Measurements from ENCODE around the gene TIA1.
"Not testable (repeated sequence)": the region's sequence is repeated elsewhere in the genome, so short reads cannot be mapped to it uniquely, and the experiment has no call there.

Gene TIA1

DNA sequence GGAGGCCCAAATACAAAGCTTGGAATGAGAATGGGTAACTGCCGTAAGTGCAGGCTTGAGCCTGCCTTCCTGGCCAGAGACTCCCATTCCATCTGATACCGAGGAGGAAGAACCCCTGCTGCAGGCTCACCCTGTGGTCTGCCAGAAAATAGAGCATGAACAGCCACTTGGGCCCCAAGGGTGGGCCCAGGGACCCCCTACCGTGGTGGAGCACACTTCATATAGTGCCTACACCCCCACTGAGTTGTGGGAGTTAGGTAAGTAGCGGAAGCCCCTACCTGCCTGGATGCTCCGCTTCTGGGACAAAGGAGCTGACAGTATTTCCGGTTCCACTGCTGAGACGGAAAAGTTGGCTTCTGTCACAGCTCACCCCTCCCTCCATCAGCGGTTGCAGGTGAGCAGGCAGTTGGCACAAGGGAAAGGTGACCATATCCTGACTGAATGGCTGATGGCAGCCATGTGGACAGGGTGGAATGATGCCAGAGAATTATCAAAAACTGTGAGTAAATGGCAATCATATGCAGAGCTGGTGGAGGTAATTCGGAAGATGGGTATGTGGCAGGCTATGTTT lies 46.1 kb downstream of the TIA1 start:
- intact Hi-C loops (cut with micrococcal nuclease): no loop called here
- no peak overlapping the region for H3K27ac Mint-ChIP-seq

DNA sequence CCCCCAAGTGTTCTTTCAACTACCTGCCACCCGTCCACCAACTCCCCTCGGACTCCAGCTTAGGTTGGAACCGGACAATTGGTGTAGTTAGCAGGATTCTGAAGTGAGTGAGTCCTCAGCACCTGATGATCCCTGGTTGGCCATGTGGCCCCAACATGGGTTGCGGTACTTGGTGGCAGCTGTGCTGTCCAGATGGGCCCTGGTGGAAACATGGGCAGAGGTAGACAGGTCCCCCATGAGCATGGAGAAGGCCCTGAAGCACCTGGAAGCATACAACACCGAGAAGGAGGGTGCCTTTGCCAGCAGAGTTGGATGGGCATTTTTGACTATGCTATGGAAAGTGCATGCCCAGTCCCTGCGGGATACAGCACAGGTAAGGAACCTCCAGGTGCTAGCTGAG lies 46.6 kb downstream of the TIA1 start:
- Mint-ChIP-seq H3K4me1 (ENCODE audit: low read depth) (no peaks in the 10 kb centered on the region), H3K9me3 (no peaks in the 10 kb centered on the region), H3K27me3 (no peaks in the 10 kb centered on the region), H3K36me3 (ENCODE audit: low read depth) (no peaks in the 10 kb centered on the region), H3K4me3 (no peak overlapping the region), H3K27ac (no peak overlapping the region)
- intact Hi-C loops (cut with micrococcal nuclease): no loop called here

More for the DNA sequence above, 46.1 kb downstream of the TIA1 start:
- Mint-ChIP-seq H3K36me3 (ENCODE audit: low read depth) (no peaks in the 10 kb centered on the region), H3K4me3 (no peak overlapping the region), H3K27me3 (no peaks in the 10 kb centered on the region), H3K9me3 (no peaks in the 10 kb centered on the region), H3K4me1 (ENCODE audit: low read depth) (no peaks in the 10 kb centered on the region)

DNA sequence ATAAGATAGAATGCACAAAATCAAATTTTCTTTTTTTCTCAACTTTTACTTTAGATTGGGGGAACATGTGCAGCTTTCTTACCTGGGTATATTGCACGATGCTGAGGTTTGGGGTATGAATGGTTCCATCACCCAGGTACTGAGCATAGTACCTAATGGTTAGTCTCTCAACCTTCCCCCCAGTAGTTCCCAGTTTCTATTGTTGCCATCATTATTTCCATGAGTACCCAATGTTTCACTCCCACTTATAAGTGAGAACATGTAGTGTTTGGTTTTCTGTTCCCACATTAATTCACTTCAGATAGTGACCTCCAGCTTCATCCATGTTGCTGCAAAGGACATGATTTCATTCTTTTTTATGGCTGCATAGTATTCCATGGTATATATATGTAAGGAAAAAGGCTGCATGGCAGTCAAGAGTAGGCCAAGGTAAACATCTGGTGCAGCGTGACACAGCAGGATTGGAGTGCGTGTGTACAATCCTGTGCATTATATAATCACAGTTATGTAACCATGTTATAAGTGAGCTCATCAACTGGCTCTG lies 47.1 kb downstream of the TIA1 start:
- no peaks in the 10 kb centered on the region for H3K36me3 Mint-ChIP-seq (ENCODE audit: low read depth)

DNA sequence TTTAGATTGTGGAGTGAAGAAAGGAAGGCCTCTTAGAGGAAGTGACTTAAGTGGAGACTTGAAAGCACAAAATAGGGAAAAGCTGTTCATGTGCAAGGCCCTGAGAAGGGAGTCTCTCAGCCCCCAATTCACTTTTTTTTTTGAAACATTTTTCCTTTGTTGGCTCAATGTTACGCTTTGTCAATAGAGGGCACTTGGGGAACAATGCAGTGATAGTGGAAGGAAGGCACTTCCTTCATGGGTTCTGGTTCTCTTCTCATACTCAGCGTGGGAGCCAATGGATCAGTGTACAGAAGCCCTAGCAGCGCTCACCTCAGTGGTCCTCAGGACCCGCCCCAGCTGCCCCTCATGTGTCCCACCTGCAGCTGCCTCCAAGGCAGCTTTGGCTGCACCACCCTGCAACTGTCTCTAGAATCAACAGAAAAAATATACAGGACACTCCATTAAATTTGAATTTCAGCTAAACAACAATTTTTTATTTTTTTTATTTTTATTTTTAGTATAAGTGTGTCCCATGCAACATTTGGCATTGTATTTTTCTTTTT lies 49.0 kb downstream of the TIA1 start:
- Mint-ChIP-seq H3K27ac (no peak overlapping the region), H3K4me3 (no peak overlapping the region), H3K27me3 (no peaks in the 10 kb centered on the region), H3K4me1 (ENCODE audit: low read depth) (no peaks in the 10 kb centered on the region), H3K9me3 (no peaks in the 10 kb centered on the region), H3K36me3 (ENCODE audit: low read depth) (no peaks in the 10 kb centered on the region)
- intact Hi-C loops (cut with micrococcal nuclease): no loop called here

More for the DNA sequence above, 47.1 kb downstream of the TIA1 start:
- Mint-ChIP-seq H3K9me3 (no peaks in the 10 kb centered on the region), H3K4me1 (ENCODE audit: low read depth) (no peaks in the 10 kb centered on the region), H3K4me3 (no peak overlapping the region), H3K27ac (no peak overlapping the region), H3K27me3 (no peaks in the 10 kb centered on the region)
- intact Hi-C loops (cut with micrococcal nuclease): no loop called here

DNA sequence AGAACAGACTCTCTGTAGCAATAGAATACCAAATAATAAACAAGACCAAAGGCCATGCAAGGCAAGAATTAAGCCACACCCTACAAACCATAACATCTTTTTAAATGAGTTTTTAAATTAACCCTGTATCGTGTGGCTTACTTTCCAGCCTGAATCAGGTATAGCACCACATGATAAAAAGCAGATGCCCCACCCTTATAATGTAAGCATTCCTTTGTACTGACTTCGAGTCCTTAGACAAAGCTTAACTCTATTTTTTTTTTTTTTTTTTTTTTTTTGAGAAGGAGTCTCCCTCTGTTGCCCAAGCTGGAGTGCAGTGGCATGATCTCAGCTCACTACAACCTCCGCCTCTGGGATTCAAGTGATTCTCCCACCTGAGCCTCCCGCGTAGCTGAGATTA lies 55.9 kb downstream of the TIA1 start:
- Mint-ChIP-seq H3K9me3 (no peaks in the 10 kb centered on the region), H3K27ac (no peak overlapping the region), H3K36me3 (ENCODE audit: low read depth) (peaks cover 16% of the 10 kb centered on the region), H3K4me1 (ENCODE audit: low read depth) (peaks cover 19% of the 10 kb centered on the region), H3K27me3 (no peaks in the 10 kb centered on the region), H3K4me3 (no peak overlapping the region)
- intact Hi-C loops (cut with micrococcal nuclease): no loop called here

DNA sequence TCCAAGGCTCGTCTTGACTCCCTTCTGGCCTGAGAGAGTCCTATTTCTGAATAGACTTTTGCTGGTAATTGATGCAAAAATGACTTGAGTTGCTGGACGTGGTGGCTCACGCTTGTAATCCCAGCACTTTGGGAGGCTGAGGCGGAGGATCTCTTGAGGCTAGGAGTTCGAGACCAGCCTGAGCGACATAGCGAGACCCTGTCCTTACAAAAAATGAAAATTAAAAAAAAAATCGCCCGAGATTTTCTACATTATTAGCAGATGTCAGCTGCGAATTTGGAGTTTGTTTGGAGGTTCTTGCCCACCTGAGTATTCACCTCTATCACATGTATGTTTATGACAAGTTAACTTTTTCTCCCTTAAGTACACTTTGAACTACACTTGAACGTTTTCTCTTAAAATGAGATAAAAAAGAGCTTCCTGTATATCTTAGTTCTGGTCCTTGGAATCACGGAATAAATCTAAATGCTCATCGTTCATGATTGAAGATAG lies 57.1 kb downstream of the TIA1 start:
- Mint-ChIP-seq H3K27me3 (no peaks in the 10 kb centered on the region), H3K9me3 (no peaks in the 10 kb centered on the region), H3K4me3 (peak overlapping the region; percentile 87), H3K4me1 (ENCODE audit: low read depth) (peaks cover 19% of the 10 kb centered on the region), H3K36me3 (ENCODE audit: low read depth) (peaks cover 16% of the 10 kb centered on the region), H3K27ac (peak overlapping the region; percentile 98)
- intact Hi-C loops (cut with micrococcal nuclease): loop anchor here (2.0 kb wide), 2 partner anchors 66 to 102 kb away; partner anchors contain the start of gene SNRPG

DNA sequence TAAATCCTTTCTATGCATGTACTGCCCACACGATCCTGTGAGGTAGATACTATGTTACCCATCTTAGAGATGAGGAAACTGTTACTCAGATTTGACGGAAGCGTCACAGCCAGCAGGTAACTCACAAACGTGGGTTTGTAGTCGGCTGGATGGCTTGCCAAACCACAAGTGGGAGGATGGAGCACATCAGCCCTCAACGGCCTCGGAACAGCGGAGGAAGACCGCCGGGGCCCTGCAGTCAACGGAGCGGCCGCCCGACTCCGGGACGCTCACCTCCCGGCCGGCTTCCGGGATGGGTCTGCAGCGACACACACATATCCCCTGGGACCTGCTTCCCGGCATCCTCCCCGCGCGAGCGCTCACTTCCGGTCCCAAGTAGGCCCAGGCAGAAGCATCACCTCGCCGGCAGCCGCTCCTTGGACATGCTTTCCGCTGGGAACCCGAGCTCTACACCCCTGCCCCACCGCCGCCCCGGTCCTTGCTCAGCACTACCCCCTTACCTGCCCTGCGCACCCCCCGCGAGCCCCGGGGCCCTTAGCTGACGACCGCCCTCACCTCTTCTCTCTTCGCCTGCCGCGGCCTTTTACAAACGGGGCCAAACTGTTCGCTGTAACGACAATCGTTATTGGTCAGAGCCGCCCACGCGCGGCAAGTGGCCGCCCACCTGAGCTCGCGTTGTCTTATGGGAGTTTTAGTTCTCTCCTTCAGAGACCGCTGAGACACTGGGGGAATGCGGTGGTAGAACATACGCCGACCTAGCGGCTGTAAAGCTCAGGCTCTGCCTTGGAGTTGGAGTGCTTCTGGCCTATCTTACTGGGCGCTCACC lies 57.8 kb downstream of the TIA1 start, which contains the start of gene C2orf42:
TSS of gene C2orf42 (minus strand) at position 602 of the 826 bp plus-strand sequence. CDS start 9,034 bp downstream, outside the sequence.
- Mint-ChIP-seq H3K27me3 (no peaks in the 10 kb centered on the region), H3K4me1 (ENCODE audit: low read depth) (peaks cover 19% of the 10 kb centered on the region), H3K36me3 (ENCODE audit: low read depth) (peaks cover 16% of the 10 kb centered on the region), H3K4me3 (peak within 1 kb of the TSS; percentile 87), H3K27ac (peak within 1 kb of the TSS; percentile 98), H3K9me3 (no peaks in the 10 kb centered on the region)
- intact Hi-C loops (cut with micrococcal nuclease): loop anchor here (2.0 kb wide), 2 partner anchors 66 to 102 kb away; partner anchors contain the start of gene SNRPG

DNA sequence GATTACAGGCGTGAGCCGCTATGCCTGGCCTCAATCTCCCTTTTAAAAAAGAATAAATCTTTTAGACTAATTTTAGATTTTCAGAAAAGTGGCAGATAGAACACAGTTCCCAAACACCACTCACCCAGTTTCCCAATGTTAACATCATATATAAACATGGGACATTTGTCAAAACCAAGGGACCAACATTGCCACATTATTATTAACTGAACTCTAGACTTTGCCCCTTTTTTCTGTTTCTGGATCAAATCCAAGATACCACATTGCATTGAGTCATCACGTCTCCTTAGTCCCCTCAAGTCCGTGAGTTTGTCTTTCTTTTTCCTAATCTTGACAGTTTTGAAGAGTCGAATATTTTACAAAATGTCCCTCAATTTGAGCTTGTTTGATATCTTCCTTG lies 60.0 kb downstream of the TIA1 start:
- Mint-ChIP-seq H3K27me3 (no peaks in the 10 kb centered on the region), H3K36me3 (ENCODE audit: low read depth) (peaks cover 16% of the 10 kb centered on the region), H3K4me1 (ENCODE audit: low read depth) (peaks cover 19% of the 10 kb centered on the region), H3K27ac (peak overlapping the region; percentile 25), H3K9me3 (no peaks in the 10 kb centered on the region), H3K4me3 (no peak overlapping the region)
- intact Hi-C loops (cut with micrococcal nuclease): no loop called here

DNA sequence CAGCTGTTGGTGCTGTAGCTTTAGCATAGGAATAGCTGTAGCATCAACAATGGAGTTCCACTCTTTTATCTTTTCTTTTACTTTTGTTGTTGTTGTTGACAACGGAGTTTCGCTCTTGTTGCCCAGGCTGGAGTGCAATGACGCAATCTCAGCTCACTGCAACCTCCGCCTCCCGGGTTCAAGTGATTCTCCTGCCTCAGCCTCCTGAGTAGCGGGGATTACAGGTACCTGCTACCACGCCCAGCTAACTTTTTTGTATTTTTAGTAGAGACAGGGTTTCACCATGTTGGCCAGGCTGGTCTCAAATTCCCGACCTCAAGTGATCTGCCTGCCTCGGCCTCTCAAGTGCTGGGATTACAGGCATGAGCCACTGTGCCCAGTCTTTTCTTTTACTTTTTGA lies 61.3 kb downstream of the TIA1 start:
- H3K4me1 Mint-ChIP-seq (ENCODE audit: low read depth): peaks cover 19% of the 10 kb centered on the region
- H3K27me3 Mint-ChIP-seq; H3K9me3 Mint-ChIP-seq; H3K4me3 Mint-ChIP-seq; H3K27ac Mint-ChIP-seq; intact Hi-C loops (cut with micrococcal nuclease): not testable (repeated sequence)
- H3K36me3 Mint-ChIP-seq (ENCODE audit: low read depth): peaks cover 25% of the 10 kb centered on the region

DNA sequence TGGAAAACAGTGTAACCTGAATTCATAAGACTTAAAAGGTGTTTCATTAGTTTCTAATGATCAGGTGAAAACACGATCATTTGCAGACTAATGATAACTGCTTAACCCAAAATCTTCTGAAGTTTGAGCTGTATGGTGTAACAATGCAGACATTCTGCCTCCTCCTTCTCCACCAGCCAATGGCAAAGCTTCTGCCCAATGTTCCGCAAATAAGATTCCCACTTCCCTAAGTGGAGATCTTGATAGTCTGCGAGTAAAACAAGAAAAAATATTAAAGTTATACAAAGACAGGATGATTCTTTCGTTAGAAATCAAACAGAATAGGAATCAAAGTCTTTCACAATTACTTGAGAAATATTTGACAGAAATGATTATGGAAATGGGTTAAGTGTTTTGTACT lies 65.7 kb downstream of the TIA1 start:
- H3K27ac Mint-ChIP-seq: peak overlapping the region; percentile 41
- intact Hi-C loops (cut with micrococcal nuclease): no loop called here
- H3K4me3 Mint-ChIP-seq: no peak overlapping the region
- H3K4me1 Mint-ChIP-seq (ENCODE audit: low read depth): no peaks in the 10 kb centered on the region
- peaks cover 48% of the 10 kb centered on the region for H3K36me3 Mint-ChIP-seq (ENCODE audit: low read depth)
- no peaks in the 10 kb centered on the region for H3K9me3 Mint-ChIP-seq
- H3K27me3 Mint-ChIP-seq: no peaks in the 10 kb centered on the region

DNA sequence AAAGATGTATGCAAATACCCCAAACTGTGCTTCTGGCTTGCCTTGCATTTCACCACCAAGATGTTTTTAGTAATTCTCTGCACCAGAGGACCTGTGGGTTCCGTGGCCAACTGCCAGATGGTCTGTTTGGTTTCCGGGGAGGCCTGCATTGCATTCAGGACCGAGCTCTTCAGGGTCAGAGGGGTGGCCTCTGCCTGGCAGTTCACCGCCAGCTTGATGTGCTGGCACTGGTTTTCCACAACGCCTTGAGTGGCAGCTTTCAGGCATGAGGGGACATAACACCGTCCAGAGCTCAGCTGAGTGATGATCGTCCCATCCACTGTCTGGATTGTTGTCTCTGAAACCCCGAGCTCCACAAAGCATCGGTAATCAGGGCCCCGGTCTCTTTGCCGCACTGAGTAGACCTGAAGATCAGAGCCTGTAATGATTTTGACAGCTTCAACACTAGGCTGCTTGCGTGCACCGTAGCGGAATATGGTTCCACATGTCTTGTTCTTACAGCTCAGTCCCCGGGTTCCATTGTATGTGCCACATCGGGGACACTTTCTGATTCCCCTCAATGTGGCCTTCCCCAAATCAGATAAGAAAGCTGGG lies 67.0 kb downstream of the TIA1 start:
- Mint-ChIP-seq H3K27me3 (no peaks in the 10 kb centered on the region), H3K36me3 (ENCODE audit: low read depth) (peaks cover 60% of the 10 kb centered on the region), H3K4me1 (ENCODE audit: low read depth) (no peaks in the 10 kb centered on the region), H3K9me3 (no peaks in the 10 kb centered on the region), H3K4me3 (no peak overlapping the region), H3K27ac (no peak overlapping the region)
- intact Hi-C loops (cut with micrococcal nuclease): no loop called here

DNA sequence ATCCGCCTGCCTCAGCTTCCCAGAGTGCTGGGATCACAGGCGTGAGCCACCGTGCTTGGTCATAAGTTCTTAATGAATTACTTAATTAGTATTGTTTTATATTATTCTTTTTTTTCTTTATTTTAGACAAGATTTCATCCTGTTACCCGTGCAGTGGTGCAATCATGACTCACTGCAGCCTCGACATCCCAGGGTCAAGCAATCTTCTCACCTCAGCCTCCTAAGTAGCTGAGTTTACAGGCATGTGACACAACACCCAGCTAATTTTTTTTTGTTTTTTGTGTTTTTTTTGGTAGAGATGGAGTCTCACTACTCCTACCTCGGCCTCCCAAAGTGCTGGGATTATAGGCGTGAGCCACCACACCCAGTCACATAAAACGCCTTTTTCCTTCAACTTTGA lies 74.9 kb downstream of the TIA1 start:
- H3K4me3 Mint-ChIP-seq: no peak overlapping the region
- H3K9me3 Mint-ChIP-seq: no peaks in the 10 kb centered on the region
- H3K27me3 Mint-ChIP-seq: no peaks in the 10 kb centered on the region
- peaks cover 95% of the 10 kb centered on the region for H3K36me3 Mint-ChIP-seq (ENCODE audit: low read depth)
- H3K27ac Mint-ChIP-seq: no peak overlapping the region
- H3K4me1 Mint-ChIP-seq (ENCODE audit: low read depth): no peaks in the 10 kb centered on the region
- intact Hi-C loops (cut with micrococcal nuclease): no loop called here

DNA sequence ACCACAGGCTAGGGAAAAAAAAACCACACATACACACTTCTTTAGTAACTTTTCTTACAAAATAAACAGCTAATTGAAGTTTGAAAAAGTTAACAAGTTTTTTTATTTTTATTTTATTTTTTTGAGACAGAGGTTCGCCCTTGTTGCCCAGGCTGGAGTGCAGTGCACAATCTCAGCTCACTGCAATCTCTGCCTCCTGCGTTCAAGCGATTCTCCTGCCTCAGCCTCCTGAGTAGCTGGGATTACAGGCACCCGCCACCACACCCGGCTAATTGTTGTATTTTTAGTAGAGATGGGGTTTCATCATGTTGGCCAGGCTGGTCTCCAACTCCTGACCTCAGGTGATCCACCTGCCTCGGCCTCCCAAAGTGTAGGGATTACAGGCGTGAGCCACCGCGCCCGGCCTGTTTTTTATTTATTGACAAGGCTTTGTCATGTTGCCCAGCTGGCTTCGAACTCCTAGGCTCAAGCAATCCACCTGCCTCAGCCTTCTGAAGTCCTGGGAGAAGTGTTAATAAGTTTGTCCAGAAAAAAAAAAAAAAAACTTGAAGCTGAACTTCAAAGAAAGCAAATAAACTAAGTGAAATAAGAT lies 78.7 kb downstream of the TIA1 start:
- H3K27me3 Mint-ChIP-seq; intact Hi-C loops (cut with micrococcal nuclease): not testable (repeated sequence)

More for the DNA sequence above, 78.7 kb downstream of the TIA1 start:
- peaks cover 96% of the 10 kb centered on the region for H3K36me3 Mint-ChIP-seq (ENCODE audit: low read depth)
- H3K4me1 Mint-ChIP-seq (ENCODE audit: low read depth); H3K27ac Mint-ChIP-seq; H3K9me3 Mint-ChIP-seq; H3K4me3 Mint-ChIP-seq: not testable (repeated sequence)
